ENCODE results near the gene SCGB1D4.

The SCGB1D4 gene

DNA sequence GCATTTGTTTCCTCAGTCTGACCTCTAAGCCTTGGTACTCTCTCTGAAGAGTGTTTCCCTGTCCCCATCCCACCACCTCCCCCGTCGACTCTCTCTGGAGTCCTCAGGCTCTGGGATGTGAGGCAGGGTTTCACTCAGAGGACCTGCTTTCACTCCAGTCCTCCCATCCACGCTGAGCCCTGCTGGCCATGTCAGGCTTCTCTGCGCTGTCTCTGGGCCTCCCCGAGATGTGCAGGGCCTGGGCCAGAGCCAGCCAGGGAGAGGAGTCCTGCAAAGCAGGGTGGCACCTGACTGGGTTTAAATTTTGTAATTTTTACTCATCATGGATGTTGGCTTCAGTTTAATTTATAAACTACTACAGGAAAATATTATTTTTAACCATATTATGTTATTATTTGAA is 25.6 kb downstream of the SCGB1D4 start:
- DNase-seq, result no peak

DNA sequence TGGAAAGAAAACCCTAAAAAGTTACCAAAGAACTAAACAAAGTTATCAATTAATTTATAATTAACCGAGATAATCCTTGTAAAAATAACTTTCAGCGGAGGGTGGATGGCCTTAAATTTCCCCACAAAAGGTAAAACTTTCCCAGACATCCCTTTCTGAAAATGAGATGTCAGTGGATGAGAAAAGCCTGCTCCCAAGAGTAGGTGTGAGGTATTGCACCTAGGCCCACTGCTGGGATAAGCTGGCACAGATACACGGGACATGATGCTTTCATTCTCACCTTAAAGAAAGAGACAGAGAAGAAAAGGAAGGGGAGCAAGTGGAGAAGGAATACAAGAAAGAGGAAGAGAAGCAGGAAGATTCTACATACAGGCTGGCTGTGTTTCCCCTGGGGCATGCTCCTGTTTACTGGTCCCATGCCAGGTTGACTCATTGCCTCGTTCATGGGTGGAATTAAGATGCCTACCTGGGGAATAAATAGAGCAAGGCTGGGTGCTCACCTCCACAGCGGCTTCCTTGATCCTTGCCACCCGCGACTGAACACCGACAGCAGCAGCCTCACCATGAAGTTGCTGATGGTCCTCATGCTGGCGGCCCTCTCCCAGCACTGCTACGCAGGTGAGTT is 29.1 kb downstream of the SCGB1D4 start, which contains the start of gene SCGB2A2:
Gene SCGB2A2 (plus strand): TSS at position 505 of the 625 bp plus-strand sequence. CDS start 59 bp downstream, at position 564.
- DNase-seq, result no peak

DNA sequence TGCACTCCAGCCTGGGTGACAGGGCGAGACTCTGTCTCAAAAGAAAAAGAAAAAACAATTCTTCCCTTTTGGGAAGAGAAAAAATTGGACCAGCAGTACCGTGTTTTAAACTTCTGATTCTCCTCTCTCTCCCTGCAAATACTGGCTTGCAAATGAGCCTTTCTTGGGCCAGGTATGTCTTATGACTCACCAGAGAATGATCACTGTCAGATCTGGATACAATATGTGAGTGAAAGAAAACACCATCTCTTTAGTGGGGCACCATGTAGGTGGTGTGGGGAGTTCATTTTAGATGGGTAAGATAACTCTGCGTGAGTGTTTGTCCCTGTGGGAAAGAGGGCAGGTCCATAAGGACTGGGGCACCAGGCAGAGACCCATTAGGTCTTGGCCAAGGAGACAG is 31.3 kb downstream of the SCGB1D4 start:
- DNase-seq, result no peak

DNA sequence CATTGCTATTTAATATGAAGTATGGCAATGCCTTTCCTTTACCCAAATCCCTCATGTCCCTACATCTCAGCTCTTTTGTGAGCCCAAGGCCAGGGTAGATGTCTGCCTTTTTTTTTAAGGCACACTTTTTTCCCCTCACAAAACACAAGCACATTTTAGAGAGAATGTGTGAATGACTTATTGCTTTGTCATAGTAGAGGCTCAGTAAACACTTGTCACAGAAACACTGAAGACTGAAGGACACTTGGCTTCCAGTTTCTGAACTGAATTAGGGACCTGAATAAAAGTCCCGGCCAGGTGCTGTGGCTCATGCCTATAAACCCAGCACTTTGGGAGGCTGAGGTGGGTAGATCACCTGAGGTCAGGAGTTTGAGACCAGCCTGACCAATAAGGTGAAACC is 31.8 kb downstream of the SCGB1D4 start:
- no peak for DNase-seq

DNA sequence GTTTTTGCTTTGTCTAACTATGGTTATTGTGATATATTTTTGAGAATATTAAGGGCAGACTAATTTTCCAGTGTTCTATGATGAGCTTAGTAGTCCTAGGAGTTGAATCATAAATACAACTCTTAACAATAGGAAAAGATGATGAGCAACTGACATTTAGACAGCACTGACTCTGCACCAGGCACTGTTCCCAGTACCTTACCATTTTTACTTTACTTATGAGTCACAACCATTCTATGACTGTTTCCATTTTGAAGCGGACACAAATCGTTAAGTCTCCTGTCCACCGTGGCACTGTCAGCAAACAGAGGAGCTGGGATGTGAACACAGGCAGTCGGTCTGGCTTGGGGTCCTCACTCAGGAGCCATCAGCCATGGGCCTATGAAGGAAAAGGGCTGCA is 32.3 kb downstream of the SCGB1D4 start:
- DNase-seq, result no peak

DNA sequence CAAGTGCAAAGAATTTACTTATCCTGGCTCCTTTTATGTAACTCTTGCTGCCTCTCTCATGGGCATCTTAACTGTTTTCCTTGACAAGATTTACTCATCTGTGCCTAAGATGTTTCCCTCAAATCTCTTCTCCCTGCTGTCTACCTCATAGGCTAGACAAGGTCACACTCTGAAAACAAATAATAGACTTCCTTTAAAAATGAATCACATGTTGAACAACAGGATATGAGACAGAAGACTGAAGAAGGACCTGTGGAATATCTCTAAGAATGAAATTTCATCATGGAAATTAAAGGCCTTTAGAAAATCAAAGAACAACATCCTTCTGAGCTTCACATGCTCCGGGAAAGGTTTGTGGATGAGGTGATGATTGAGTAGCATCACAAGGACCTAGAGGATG is 34.9 kb downstream of the SCGB1D4 start:
- DNase-seq, result no peak

DNA sequence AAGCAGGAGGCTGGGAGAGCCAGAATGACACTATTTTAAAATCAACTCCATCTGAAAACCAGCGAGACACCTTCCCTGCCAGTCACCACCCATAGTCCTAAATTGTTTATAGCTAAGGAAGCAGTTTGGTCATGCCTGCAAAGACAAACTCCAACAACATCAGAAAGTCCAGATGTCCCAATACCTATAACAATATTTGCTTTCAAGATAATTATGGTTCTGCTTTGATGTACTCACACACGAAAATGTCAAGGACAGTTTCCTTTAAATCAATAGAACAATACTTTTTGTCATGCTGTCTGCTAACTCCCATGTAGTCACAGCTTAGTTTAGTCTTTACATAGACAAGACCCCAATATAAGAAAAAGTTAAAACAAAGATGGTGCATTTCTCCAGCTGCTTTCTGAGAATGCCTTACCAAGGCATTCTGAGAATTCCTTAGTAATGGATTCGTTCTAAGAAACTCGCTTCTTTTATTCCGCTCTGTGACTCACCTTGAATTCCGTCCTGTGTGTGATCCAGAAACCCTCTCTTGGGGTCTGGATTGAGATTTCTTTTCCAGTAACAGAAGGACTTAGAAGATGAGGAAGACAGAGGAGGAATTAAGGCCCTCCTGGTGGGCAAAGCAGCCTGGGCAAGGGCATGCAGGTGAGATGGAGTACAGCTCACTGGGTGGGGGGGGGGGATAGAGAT is 38.5 kb downstream of the SCGB1D4 start:
- DNase-seq, result no peak

DNA sequence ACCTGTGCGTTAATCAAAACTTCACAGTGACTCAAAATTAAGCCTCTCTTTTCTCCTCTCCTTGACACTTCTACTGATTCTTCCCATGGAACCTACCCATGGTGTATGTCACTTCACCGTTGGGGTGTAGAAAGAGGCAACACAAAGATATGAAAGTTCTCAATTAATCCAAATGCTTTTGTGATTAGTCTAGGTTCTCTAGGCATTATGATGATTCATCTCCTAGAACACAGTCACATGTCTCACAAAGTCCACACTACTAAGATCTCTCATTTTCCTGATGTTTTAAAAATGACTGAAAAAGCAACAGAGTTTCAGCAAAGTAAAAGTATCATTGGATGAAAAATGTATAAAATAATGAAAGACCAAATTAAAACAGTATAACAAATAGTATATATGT is 42.6 kb downstream of the SCGB1D4 start:
- DNase-seq, result no peak

DNA sequence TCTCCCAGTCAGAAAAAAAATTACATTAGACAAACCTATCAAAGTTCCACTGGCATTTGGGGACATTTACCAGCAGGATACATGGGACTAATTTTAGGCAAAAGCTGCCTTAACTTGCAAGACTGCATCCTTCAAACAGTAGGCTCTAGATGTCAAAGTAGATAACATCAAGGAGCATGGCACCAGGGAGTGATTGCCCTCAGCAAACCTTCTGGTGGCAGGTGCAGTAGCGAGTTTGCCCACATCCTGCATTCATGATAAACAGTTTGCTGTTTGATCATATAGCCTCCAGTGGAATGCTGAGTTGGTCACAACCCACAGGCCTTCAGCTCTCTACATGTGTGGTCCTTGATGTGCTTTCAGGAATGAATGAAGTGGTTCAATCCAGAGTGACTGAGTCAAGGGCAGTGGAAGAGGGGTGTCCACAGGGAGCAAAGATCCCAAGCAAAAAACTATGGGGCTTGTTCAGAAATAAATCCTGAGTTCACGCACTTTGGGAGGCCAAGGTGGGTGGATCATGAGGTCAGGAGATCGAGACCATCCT is 44.8 kb downstream of the SCGB1D4 start:
- no peak for DNase-seq

DNA sequence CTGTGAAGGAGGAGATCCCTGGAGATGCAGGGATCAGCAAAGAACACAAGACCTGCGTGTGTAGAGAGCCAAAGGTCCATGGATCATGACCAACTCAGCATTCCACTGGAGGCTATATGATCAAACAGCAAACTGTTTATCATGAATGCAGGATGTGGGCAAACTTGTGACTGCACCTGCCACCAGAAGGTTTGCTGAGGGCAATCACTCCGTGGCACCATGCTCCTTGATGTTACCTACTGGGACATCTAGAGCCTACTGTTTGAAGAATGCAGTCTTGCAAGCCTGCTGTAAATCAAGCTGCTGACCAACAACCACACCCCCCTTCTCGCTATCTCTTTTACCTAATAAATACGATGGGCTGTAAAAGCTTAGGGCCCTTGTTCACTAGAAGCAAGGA is 47.2 kb downstream of the SCGB1D4 start:
- no peak for DNase-seq
